Omental fat pad (tissue), 4 donors: ENCODE results near the gene TBX18. TPM values are rescaled to one million over a fixed set of nuclear protein-coding genes. Genes with fewer than 3 reads are reported as not detected.

Experiments used
- ATAC-seq: fragments of 150-250 bp; one replicate; pipeline ENCODE4 v1.9.1; 2016; ENCODE audit warnings: mild to moderate bottlenecking, moderate library complexity; ENCODE audit not compliant: low FRiP score
- DNase-seq: peaks from one replicate; pipeline ENCODE4 v3.0.0-alpha.2; 2019; ENCODE audit warnings: low spot score
- total RNA-seq, 4 donors: library from RNA; depleted of rRNA; stranded (reverse); fragments of >200 nt; gene quantifications; one replicate each; pipeline ENCODE4 v1.1.0, GENCODE V29; 2016
- TF ChIP-seq, protein P1 (sequence below), 3 donors: fragments of 450-650 bp; IDR thresholded peaks; one replicate each; pipeline ENCODE4 v1.5.1; 2016 to 2017; ENCODE audit warnings: antibody characterized with exemption in 3 of 3, mild to moderate bottlenecking in 3 of 3, moderate library complexity in 2 of 3

The TBX18 gene
- total RNA-seq, 4 donors from 2014 or later, result 2.3 to 6.4 (median 4.6) TPM

DNA sequence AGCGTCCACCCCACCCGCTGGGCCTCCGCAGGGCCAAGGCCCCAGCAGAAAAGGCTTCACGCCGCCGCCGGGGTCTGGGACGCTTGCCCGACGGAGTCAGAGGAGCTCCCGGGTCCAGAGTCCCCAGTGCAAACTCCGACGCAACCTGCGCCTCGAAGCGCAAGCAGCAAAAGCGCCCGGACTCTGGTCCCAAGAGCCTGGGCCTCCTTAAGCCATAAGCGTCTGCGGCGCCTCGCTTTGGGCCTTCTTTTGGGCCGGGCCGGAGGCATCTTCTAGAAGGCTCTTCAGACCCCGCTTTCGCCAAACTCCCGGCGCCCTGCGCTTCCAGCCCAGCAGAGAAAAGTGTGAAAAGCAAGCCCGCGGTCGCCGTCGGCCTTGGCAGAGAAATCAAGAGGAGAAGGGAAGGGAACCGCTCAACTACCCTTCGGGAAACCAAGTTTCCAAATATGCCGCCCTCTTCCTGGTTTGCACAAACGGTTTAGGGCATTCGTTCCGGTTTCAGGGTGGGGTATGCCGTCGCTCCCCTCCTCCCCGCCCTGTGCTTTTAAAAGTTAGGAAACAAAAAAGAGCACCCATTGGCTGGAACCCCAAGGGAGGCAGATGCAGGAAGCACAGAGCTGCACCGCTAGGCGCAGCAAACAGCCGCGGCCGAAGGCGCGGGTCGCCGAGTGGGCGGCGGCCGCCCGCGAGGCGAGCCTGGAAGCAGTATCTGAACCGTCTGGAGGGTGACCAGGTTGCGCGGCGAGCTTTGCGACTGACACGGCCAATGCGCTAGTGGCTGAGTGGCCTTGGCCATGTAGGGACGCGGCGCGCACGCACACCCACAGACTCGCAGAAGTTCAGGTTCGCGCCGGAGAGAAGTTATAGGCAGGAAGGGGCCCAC lies 1.2 kb downstream of the TBX18 start:
- DNase-seq (no peak), ATAC-seq (peak; percentile 44)
- TF ChIP-seq, protein P1, sequence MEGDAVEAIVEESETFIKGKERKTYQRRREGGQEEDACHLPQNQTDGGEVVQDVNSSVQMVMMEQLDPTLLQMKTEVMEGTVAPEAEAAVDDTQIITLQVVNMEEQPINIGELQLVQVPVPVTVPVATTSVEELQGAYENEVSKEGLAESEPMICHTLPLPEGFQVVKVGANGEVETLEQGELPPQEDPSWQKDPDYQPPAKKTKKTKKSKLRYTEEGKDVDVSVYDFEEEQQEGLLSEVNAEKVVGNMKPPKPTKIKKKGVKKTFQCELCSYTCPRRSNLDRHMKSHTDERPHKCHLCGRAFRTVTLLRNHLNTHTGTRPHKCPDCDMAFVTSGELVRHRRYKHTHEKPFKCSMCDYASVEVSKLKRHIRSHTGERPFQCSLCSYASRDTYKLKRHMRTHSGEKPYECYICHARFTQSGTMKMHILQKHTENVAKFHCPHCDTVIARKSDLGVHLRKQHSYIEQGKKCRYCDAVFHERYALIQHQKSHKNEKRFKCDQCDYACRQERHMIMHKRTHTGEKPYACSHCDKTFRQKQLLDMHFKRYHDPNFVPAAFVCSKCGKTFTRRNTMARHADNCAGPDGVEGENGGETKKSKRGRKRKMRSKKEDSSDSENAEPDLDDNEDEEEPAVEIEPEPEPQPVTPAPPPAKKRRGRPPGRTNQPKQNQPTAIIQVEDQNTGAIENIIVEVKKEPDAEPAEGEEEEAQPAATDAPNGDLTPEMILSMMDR (IDR thresholded peaks at IDR 0.05), result no peak

DNA sequence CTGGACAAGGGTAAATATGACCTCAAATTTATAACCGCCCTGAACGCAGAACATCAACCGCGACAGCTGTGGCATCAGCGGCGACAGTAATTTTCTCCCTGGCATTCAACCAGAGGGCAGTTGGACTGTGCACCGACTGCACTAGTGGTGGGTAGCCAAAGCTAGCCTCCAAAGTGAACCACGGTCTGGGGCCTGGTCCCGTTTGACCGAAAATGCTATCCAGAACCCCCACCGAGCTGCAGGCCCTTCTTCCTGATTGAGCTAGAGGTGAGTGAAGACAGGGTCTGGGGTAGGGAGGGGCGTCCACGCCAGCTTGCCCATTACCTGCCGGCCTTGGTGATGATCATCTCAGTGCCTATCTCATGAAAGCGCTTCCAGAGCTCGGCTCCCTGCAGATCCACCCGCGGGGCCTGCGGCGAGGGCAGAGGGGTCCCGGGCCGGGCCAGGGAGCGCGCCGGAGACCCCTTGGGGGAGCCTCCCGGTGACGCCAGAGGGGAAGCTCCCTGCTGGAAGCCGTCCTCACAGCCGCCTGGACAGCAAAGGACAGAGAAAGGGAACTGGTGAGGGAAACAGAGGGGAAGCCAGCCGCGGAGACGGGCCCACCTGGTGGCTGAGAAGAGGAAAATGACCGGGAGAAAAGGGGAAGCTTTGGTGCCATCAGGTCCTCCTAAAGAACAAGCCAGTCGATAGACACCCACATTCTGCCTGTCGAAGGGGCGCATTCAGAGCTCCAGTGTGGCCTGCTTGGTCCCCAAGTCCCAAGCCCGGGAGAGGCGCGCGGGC lies 2.0 kb downstream of the TBX18 start:
- ATAC-seq (no peak), DNase-seq (no peak)
- TF ChIP-seq, protein P1 (IDR thresholded peaks at IDR 0.05), result no peak

DNA sequence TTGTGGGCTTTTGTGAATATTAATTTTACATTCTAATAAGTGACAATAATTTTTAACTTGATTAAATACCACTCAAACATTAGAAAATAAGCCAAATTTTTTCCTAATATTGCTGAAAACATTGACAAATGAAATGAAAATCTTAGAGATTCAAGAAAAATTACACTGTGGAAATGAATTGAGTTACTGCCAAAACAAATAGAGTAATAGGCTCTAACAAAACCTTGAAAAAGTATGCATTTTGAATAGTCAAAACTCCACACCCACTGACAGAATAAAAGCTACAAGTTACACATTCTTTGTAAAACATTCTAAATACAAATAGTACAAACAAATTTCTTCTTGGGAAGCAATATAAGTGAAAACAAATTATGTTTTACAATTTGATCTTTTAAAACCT lies 5.9 kb downstream of the TBX18 start:
- no peak for ATAC-seq

DNA sequence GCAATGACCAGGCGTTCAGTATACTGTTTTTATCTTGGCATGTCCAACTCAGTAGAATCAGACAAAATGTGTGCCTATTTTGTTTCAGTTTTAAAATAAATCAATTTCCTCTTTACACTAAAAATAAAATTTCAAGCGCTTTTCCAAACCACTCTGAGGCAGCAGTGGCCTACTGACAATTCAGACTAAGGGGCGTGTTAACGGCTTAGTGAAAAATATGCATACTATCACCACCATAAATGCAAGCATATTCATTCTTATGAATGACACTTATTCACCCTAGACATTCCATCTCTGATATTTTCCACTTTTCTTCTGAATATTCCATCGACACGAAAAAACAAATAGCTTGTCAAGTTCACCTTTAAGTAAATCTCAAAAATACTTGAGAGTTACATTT lies 7.5 kb downstream of the TBX18 start:
- TF ChIP-seq, protein P1 (IDR thresholded peaks at IDR 0.05), result no peak
- ATAC-seq (no peak), DNase-seq (no peak)

More for the DNA sequence above, 5.9 kb downstream of the TBX18 start:
- DNase-seq, result no peak
- TF ChIP-seq, protein P1 (IDR thresholded peaks at IDR 0.05), result no peak

DNA sequence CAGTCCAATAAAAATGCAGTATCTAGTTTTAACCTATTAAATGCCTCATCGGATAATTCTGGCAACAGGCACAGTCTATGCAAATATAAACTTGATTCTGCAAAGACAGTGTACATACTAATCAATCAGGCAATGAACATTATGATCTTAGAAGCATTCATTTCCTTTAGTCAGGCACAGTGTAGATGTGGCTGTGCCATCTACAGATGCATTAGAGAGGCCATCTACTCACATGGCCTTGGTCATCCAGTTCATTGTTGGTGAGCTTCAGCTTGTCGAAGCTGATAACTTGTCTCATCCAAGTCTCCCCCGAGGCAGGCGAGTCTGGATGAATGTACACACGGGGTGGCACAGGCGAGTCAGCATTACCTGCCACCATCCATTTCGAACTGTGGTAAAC lies 7.9 kb downstream of the TBX18 start:
- no peak for DNase-seq
- no peak for ATAC-seq
- TF ChIP-seq, protein P1 (IDR thresholded peaks at IDR 0.05), result no peak

DNA sequence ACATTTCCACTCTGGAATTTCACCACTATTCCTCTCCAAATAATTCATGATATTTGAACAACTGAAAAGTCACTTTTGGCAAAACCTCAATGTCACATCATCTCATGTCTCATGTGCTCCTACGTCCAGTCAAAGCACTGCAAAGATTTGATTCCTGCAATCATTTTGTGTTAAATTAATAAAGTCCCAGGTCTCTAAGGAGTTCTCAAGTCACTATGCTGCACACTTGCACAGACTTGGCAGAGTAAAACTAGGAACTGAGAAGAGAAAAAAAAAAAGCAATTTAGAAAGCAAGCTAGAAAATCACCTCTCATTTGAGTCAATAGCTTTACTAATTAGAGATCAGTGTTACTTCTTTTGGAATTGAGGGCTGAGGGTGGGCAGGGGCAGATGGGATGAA lies 11.2 kb downstream of the TBX18 start:
- ATAC-seq, result no peak
- TF ChIP-seq, protein P1 (IDR thresholded peaks at IDR 0.05), result no peak
- no peak for DNase-seq
